HG02970 (cell line): ENCODE results near the gene WDHD1.
"Not testable (repeated sequence)": the region's sequence is repeated elsewhere in the genome, so short reads cannot be mapped to it uniquely, and the experiment has no call there.

ENCODE experiments used
- ATAC-seq: cut with Tn5 transposase; IDR thresholded peaks from one replicate; pipeline ENCODE4 v1.9.1; 2021; ENCODE audit warnings: mild to moderate bottlenecking, moderate library complexity, moderate number of reproducible peaks; ENCODE audit not compliant: unreplicated experiment, low FRiP score

The WDHD1 gene

DNA sequence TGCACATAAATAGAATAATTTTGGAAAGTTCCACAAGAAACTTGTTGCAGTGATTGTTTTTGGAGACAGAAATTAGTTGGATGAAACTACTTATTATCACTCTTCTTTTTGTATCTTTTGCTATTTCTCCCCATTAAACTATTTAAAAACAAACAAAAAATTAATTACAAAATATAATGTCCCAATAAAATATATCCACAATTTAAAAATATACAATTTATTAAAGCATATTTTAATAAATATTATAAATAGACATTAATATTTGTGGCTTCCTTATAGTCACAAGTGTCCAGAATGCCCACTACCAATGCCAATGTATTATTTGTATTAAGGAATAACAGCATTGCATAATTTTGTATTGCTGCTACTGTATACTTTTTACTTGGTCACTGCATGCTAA lies 71.8 kb downstream of the WDHD1 start:
- no peak for ATAC-seq

DNA sequence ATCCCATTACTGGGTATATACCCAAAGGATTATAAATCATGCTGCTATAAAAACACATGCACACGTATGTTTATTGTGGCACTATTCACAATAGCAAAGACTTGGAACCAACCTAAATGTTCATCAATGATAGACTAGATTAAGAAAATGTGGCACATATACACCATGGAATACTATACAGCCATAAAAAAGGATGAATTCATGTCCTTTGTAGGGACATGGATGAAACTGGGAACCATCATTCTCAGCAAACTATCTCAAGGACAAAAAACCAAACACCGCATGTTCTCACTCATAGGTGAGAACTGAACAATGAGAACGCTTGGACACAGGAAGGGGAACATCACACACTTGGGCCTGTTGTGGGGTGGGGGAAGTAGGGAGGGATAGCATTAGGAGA lies 73.3 kb downstream of the WDHD1 start:
- ATAC-seq: not testable (repeated sequence)

DNA sequence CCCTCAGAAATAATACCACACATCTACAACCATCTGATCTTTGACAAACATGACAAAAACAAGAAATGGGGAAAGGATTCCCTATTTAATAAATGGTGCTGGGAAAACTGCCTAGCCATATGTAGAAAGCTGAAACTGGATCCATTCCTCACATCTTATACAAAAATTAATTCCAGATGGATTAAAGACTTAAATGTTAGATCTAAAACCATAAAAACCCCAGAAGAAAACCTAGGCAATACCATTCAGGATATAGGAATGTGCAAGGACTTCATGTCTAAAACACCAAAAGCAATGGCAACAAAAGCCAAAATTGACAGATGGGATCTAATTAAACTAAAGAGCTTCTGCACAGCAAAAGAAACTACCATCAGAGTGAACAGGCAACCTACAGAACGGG lies 74.1 kb downstream of the WDHD1 start:
- ATAC-seq: not testable (repeated sequence)

DNA sequence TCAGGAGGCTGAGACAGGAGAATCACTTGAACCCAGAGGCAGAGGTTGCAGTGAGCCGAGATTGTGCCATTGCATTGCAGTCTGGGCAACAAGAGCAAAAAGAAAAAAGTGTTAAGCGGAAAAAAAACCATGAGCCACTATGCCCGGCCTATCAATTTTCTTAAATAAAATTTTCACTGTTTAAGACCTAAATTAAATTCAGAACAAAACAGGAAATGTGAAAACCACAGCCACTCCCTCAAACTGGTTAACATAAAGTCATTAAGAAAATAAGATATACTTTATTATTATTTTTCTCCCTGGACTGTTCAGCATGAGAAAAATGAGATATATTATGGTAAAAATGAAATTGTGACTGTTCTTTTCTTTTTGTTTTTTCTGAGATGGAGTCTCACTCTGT lies 79.7 kb downstream of the WDHD1 start:
- ATAC-seq: no peak

DNA sequence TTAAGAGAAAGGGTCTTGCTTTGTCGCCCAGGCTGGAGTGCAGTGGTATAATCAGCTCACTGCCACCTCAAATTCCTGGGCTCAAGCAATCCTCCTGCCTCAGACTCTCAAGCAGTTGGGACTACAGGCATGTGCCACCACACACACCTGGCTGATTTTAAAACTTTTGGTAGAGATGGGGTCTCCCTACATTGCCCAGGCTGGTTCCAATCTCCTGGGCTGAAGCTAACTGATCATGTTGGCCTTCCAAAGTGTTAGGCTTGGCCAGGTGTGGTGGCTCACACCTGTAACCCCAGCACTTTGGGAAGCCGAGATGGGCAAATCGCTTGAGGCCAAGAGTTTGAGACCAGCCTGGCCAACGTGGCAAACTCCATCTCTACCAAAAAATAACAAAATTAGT lies 80.4 kb downstream of the WDHD1 start:
- ATAC-seq: no peak

DNA sequence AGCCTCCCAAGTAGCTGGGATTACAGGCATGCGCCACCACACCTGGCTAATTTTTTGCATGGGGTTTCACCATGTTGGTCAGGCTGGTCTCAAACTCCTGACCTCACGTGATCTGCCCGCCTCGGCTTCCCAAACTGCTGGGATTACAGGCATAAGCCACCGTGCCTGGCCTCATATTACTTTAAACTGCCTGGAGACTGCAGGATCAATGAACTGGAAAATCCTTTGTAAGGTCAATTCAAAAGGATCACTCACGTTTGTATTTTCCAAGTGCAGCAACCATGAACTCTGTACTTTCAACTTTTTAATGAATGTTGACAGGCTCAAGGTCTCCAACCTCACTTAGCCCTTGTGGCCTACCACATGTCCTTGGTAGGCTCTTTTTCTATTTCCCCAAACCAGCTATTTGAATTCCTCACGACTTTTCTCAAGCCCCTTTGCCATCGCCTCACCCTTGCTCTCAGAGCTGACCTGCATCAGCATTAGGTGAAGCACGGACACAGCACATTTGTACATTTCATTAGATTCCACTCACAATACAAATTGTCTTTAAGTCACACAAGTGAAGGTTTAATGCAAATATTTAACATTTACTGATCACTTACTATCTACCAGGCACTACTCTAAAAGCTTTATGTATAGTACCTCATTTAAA lies 82.0 kb downstream of the WDHD1 start:
- no peak for ATAC-seq

DNA sequence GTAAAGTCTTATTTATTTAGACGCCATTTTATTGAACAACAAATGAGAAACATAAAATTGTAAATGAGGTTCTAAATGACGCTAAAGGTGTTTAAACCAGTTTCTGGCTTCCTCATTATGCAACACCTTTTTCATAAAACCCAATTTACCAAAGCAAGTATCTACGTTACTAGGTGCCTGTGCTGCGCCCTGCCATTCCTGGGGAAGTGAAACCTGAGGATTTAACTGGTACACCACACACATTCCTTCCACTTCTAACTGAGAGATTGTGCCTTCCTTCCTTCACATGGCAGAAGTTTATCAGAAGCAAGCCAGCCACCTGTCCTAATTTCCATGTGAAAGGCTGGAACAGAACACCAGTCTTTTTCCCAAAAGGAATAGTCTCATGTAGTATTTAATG lies 84.0 kb downstream of the WDHD1 start:
- ATAC-seq: no peak

DNA sequence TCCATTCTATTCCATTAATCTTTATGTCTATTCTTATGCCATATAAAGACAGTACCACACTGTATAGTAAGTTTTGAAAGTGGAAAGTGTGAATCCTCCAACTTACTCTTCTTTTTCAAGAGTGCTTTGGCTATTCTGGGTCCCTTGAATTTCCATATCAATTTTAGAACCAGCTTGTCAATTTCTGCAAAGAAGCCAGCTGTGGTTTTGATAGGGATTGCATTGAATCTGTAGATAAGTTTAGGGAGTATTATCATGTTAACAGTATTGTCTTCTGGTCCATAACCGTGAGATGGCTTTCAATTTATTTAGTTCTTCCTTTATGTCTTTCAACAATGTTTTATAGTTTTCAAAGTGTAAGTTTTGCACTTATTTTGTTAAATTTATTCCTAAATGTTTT lies 90.1 kb downstream of the WDHD1 start:
- no peak for ATAC-seq

DNA sequence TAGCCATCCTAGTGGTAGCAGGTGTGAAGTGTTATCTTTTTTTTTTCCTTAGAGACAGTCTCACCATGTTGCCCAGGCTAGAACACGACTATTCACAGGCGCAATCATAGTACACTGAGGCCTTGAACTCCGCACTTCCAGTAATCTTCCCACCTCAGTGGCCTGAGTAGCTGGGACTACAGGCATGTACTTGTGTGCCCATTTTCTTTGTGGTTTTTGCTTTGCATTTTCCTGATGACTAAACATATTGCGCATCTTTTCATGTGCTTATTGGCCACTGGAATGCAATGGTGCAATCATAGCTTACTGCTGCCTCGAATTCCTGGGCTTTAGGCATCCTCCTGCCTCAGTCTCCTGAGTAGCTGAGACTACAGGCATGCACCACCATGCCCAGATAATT lies 90.9 kb downstream of the WDHD1 start:
- no peak for ATAC-seq

DNA sequence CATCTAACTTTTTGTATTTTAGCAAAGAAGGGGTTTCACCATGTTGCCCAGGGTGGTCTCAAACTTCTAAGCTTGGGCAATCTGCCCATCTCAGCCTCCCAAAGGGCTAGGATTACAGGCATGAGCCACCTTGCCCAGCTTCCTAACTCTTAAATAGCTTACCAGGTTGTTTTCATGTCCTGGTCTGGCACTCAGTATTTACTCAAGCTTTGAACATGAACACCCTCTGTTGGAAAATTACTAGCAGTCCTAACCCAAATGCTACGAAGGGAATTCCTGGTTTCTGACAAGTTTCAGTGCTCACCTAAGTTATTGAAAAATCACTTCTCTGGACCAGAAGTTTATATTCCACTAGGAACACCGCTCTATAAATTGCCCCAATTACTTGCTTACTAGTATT lies 91.8 kb downstream of the WDHD1 start:
- no peak for ATAC-seq

DNA sequence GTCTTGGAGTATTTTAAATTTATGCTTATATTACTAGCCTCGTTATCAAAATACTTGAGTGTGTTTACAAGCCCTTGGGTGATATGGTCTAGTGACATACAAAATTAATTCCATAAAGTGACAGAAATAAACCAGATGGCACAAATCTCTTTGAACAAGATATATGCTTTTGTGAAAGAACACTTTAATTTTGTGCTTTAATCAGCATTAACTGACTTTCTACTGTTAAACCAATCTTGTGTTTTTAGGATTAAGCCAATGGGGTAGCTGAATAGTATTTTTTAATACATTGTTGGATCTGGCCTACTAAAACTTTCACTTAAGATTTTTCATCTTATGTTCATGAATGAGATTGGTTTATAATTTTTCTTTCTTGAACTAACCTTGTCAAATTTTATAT lies 93.9 kb downstream of the WDHD1 start:
- no peak for ATAC-seq

DNA sequence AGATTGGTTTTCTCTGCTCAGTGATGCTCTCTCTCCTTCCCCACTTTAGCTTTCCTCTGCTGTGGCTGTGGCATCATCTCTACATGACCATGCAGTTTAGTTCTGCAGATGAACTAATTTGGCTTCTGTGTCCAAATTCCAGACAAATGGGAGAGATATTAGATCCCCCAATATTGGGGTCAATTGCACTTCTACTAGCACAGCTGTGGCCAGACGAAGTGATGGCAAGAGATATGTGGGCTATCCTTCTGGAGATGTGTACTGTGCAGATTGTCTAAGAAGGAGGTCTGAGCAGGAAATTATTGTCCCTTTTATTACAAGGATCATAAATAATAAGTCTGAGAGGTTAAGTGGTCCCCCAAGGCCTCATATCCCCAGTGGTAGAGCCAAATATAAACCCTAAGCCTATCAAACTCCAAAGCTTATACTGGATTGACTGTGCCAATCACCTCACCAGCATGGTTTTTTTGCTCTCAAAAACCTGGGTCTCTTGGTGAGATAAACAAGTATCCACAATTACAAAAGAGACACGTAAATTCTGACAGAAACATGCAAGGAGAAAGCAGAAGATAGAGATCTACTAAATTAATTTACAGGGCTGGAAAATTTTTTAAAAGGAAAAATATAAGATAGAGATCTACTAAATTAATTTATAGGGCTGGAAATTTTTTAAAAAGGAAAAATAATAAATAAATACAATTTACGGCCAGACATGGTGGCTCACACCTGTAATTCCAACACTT lies 95.1 kb downstream of the WDHD1 start:
- no peak for ATAC-seq

DNA sequence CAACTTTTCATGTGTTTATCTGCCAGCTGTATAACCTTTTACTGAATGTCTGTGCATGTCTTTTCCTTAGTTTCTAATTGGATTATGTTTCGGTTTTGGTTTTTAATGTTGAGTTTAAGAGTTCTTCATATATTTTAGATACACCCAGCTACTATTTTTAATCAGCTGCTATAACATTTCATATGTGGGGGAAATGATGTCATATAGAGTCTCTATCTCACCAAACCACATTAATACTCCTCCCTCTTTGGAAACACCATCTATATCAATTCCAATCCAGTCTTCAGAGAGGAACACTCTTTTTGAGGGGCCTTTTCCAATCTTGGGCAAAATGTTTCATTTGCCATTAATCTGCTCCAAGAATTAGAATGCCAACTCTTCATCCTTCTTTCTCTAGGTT lies 95.8 kb downstream of the WDHD1 start:
- no peak for ATAC-seq

DNA sequence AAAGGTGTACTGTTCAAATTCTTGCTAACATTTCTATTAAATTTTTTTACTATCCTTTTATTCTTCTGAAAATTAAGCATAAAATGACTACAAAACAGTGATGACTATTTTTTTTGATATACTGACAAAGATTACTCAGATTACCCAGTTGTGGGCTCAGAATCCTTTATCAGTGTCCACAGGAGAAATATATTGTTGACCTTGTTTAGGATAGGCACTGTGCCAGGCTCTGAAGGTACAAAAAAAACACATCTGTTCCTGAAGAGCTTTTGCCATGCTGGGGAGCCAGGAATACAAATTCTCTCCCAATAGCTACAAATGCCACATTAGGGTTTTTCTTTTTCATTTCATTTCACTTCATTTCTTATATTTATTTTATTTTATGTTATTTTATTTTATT lies 97.3 kb downstream of the WDHD1 start:
- ATAC-seq: no peak

DNA sequence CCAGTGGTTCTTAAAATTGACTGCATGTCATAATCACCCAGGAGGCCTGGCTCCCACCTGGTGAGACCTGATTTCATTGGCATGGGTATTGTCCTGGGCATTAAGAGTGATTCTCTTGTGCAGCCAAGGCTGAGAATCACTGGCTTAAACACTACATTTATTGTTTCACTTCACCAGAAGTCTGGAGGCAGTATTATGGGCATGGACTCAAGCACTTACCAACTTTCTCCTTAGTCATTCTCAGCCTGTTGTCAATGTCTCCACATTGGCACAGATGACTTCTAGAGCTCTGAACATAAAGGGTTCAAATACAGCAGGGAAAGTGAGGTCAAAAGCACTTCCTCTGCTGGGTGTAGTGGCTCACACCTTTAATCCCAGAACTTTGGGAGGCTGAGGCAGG lies 98.7 kb downstream of the WDHD1 start:
- ATAC-seq: no peak

DNA sequence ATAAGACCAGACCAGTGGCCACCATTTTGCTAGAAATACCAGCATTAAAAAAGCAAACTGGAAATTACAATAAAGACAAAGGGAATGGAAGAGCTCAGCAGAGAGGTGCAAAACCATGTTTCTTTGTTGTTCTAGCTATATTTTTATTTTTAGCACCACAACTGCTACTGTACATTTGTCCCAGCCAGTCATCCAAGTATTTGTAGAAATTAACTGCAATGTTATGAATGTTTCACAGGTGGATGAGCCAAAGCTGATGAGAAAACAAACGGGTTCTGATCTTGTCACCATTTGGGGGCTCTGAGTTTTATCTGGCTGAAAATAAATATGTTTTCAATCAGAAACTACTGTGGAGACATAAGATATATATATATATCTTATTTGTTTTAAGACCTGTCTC lies 99.3 kb downstream of the WDHD1 start:
- ATAC-seq: no peak

DNA sequence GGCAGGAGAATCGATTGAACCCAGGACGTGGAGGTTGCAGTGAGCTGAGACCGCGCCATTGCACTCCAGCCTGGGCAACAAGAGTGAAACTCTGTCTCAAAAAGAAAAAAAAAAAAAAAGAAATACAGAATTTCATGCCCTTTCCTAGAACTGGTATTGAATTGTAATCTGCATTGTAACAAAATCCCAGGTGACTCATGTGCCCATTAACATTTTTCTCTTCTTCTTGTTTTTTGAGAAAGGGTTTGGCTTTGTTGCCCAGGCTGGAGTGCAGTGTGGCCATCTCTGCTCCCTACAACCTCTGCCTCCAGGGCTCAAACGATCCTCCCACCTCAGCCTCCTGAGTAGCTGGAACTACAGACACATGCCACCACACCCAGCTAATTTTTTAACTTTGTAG lies 100.3 kb downstream of the WDHD1 start:
- not testable (repeated sequence) for ATAC-seq

DNA sequence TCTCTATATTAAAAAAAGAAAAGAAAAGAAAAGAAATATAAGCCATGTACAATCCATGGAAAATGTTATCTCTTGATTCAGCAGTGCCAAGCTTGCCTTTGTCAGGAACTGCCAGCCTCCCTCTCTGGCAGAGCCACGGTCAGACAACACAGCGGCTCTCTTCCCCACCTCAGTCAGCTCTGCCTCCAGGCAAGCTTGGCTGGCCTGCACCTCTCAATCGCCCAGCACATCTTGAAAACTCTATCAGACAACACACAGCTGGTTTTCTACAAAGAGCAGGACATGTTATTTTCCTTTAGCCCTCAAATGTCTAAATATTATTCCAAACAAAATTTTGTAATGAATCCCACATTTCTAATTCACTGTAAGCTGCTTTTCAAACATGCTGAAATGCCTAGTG lies 104.3 kb downstream of the WDHD1 start:
- no peak for ATAC-seq

DNA sequence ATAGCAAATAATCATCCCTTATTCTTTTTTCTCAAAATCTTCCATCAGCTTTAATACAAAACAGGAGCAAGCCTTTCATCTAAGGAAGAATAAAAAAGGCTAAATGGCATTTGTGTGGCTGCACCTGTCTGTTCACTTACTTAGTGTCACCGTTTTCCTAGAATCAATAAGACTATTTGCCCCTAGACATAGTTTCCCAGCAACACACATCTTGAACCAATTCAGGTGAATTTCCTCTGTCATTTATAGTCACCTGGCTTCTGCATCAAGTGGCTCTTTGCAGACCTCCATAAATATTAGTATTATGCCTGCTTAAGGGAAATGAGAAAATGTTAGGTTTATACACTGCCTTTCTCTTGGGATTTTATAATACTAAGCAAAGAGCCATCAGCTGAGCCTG lies 106.8 kb downstream of the WDHD1 start:
- ATAC-seq: no peak

DNA sequence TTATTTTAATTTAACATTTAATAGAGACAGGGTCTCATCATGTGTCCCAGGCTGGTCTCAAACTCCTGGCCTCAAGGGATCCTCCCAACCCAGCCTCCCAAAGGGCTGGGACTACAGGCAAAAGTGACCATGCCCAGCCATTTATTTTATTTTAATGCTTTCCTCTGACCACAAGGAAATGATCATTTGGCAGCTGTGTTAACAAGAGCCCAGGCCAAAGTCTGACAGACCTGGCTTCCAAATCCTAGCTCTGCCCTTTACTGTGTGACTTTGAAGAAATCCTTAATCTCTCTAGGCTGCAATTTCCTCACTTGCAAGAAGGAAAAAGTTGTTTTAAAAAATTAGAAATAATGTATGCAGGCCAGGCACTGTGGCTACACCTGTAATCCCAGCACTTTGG lies 107.6 kb downstream of the WDHD1 start:
- ATAC-seq: no peak

DNA sequence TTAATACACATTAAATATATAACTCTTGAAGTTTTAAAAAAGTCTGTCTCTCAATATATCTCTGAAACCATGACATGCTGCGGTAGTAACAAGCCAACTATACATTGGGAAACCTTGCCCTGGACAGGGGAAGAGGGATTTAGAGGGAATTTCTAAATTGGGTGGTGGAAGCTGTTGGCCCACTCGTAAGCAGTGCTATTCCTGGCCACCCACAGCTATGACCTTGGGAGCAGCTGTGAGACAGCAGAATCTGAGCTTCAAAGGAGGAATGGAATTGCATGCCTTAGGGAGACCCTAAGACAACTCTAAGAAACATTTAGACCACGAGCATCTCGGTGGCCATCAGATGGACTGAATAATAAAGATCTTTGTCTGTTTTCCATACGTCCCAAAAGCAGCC lies 108.5 kb downstream of the WDHD1 start:
- no peak for ATAC-seq

DNA sequence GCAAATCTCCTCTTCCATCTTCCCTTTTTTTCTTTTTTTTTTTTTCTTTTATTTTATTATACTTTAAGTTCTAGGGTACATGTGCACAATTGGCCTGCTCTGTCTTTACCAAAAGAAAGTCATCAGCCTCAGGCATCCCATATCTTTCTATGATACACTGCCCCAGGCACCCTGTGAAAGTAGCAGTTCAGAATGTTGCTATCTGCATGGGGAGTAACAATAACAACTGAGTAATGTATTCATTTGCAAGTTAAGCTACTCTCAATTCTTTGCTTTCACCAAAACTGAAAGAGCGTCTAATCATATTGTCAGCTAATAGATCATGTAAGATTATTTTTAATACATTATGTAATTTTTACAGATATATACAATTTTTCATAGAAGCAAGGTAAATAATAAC lies 110.8 kb downstream of the WDHD1 start:
- no peak for ATAC-seq
